B cell (primary cell): ENCODE measurements around the gene PARD3. TPM values are rescaled to one million over a fixed set of nuclear protein-coding genes. Genes with fewer than 3 reads are reported as not detected.

Source experiments
- ATAC-seq: fragments of 200-7000 bp; cut with Tn5 transposase; one replicate; pipeline ENCODE4 v1.10.0; 2021; ENCODE audit warnings: low read depth, mild to moderate bottlenecking, moderate number of reproducible peaks, moderate library complexity
- CTCF ChIA-PET: fragments of 350-600 bp; sonication (Branson Sonifier 250); formaldehyde crosslinking; loops from one replicate; lab custom pipeline; 2021; ENCODE audit warnings: antibody characterized with exemption, inconsistent platforms; lab: Charles Lee
- POLR2A ChIA-PET: fragments of 350-600 bp; sonication (Branson Sonifier 250); formaldehyde crosslinking; loops from one replicate; lab custom pipeline; 2021; ENCODE audit warnings: antibody characterized with exemption; lab: Charles Lee
- DNase-seq: peaks from one replicate; pipeline ENCODE4 v3.0.0; 2013
- H2AFZ ChIP-seq: 2 replicates; pipeline ENCODE4 v1.6.1; 2012; ENCODE audit warnings: mild to moderate bottlenecking, low read depth, low read length; ENCODE audit not compliant: insufficient read depth, poor library complexity, severe bottlenecking
- H3K27ac ChIP-seq, 2 donors: 1 replicate in 1 of 2; 2 replicates in 1 of 2; pipeline ENCODE4 v1.5.1; 2012 to 2013; ENCODE audit warnings: low read length in 2 of 2, mild to moderate bottlenecking in 2 of 2, moderate library complexity in 1 of 2
- H3K27me3 ChIP-seq, 4 experiments: fragments of 200-600 bp in 1 of 4; sonication (generic) in 1 of 4; replicated peaks in 1 of 4; 1 replicate in 2 of 4; 2 replicates in 2 of 4; pipeline versions ENCODE4 v1.6.1 to v1.7.0; 2013 to 2016; ENCODE audit warnings: low read length in 3 of 4, mild to moderate bottlenecking in 2 of 4, mixed read lengths in 1 of 4, moderate library complexity in 1 of 4; ENCODE audit not compliant: insufficient read depth in 4 of 4, control insufficient read depth in 3 of 4; ENCODE audit errors: control extremely low read depth in 1 of 4
- H3K36me3 ChIP-seq, 2 experiments: replicated peaks in 1 of 2; 1 replicate in 1 of 2; 2 replicates in 1 of 2; pipeline versions ENCODE4 v1.6.1 to v1.7.1; 2013; ENCODE audit warnings: low read length in 1 of 2; ENCODE audit not compliant: insufficient read depth in 2 of 2, control insufficient read depth in 1 of 2; ENCODE audit errors: control extremely low read depth in 1 of 2, extremely low read depth in 1 of 2
- H3K4me1 ChIP-seq, 2 donors: fragments of 200-600 bp in 1 of 2; sonication (generic) in 1 of 2; 1 replicate in 1 of 2; 2 replicates in 1 of 2; pipeline versions ENCODE4 v1.5.1 to v1.6.1; 2013 to 2017; ENCODE audit warnings: low read length in 2 of 2; ENCODE audit not compliant: control insufficient read depth in 2 of 2, insufficient read depth in 2 of 2
- H3K4me2 ChIP-seq: replicated peaks from 2 replicates; pipeline ENCODE3; 2012; ENCODE audit warnings: mild to moderate bottlenecking, low read depth, low read length; ENCODE audit not compliant: poor library complexity, severe bottlenecking
- H3K4me3 ChIP-seq, 5 experiments: fragments of 200-600 bp in 1 of 5; sonication (generic) in 1 of 5; 1 replicate in 3 of 5; 2 replicates in 2 of 5; pipeline versions ENCODE4 v1.5.1 to v1.7.0; 2011 to 2016; ENCODE audit warnings: low read length in 4 of 5, mild to moderate bottlenecking in 4 of 5, low read depth in 2 of 5, control low read depth in 1 of 5, moderate library complexity in 1 of 5; ENCODE audit not compliant: insufficient read depth in 1 of 5; ENCODE audit errors: control extremely low read depth in 1 of 5, extremely low read depth in 1 of 5
- H3K79me2 ChIP-seq: fragments of 200-600 bp; sonication (generic); one replicate; pipeline ENCODE4 v1.6.0; 2016; ENCODE audit warnings: low read length; ENCODE audit not compliant: control insufficient read depth, insufficient read depth
- H3K9ac ChIP-seq: fragments of 200-600 bp; sonication (generic); 2 replicates; pipeline ENCODE4 v1.6.1; 2017; ENCODE audit warnings: mild to moderate bottlenecking, low read length, moderate library complexity
- H3K9me3 ChIP-seq, 3 donors: one replicate each; pipeline versions ENCODE4 v1.6.1 to v1.7.1; 2013; ENCODE audit warnings: low read length in 2 of 3; ENCODE audit not compliant: control insufficient read depth in 2 of 3, insufficient read depth in 1 of 3; ENCODE audit errors: control extremely low read depth in 1 of 3
- H4K20me1 ChIP-seq: 2 replicates; pipeline ENCODE4 v1.6.0; 2012; ENCODE audit warnings: mild to moderate bottlenecking, low read length; ENCODE audit not compliant: insufficient read depth, control insufficient read depth, poor library complexity, severe bottlenecking
- H3K27ac Mint-ChIP-seq: one replicate; pipeline ENCODE4 v1.8.0; 2021; ENCODE audit warnings: mixed read lengths
- H3K27me3 Mint-ChIP-seq: one replicate; pipeline ENCODE4 v1.8.0; 2021; ENCODE audit warnings: mixed read lengths
- H3K4me1 Mint-ChIP-seq: one replicate; pipeline ENCODE4 v1.8.0; 2021; ENCODE audit warnings: mixed read lengths
- H3K4me3 Mint-ChIP-seq: one replicate; pipeline ENCODE4 v1.8.0; 2021; ENCODE audit warnings: mixed read lengths
- H3K9me3 Mint-ChIP-seq: one replicate; pipeline ENCODE4 v1.8.0; 2022; ENCODE audit warnings: mixed read lengths; ENCODE audit not compliant: insufficient read depth
- EZH2 ChIP-seq: IDR thresholded peaks from 2 replicates; pipeline ENCODE4 v1.6.1; 2012; ENCODE audit warnings: borderline replicate concordance, low read depth, mild to moderate bottlenecking, moderate library complexity, low read length; ENCODE audit not compliant: insufficient read depth, poor library complexity, severe bottlenecking
- WGBS: methylation state at CpG from one replicate; pipeline ENCODE4 v1.1.5; 2013; ENCODE audit warnings: missing lambda C conversion rate; ENCODE audit not compliant: insufficient coverage; 5-methylcytosine and 5-hydroxymethylcytosine counted together
- intact Hi-C: fragments of 100-400 bp; cut with micrococcal nuclease; formaldehyde crosslinking; loops from one replicate; pipeline ENCODE4 v1.10.0; 2022
- polyA plus RNA-seq: library from polyadenylated mRNA; depleted of rRNA; stranded (reverse); fragments of >200 nt; gene quantifications from 2 replicates; pipeline ENCODE4 v1.2.3, GENCODE V29; 2012
- total RNA-seq, 2 donors: library from RNA; stranded (reverse); fragments of 120-200 nt in 1 of 2; gene quantifications; 1 replicate in 1 of 2; 2 replicates in 1 of 2; pipeline versions ENCODE4 v1.2.3 to v1.2.4, GENCODE V29; 2013 to 2022
- TF ChIP-seq, protein P1 (sequence below): fragments of 200-600 bp; IDR thresholded peaks from one replicate; pipeline ENCODE4 v1.8.0; 2022; ENCODE audit warnings: antibody characterized with exemption, mild to moderate bottlenecking

PARD3 gene
- total and polyA plus RNA-seq, 2 donors (not counting 1 experiment from before 2014, with no cell fraction given): not detected

- no peaks in the 10 kb centered on the region for H3K36me3 ChIP-seq
- H3K9me3 ChIP-seq: no peaks in the 10 kb centered on the region
- H3K27ac ChIP-seq: no peak overlapping the region
- ChIA-PET CTCF (no interaction called here), POLR2A (no interaction called here)
- no peak overlapping the region for H3K9ac ChIP-seq
- no peaks in the 10 kb centered on the region for H3K27me3 ChIP-seq
- no peaks in the 10 kb centered on the region for H3K4me1 Mint-ChIP-seq
- no peaks in the 10 kb centered on the region for H3K4me1 ChIP-seq
- intact Hi-C loops: no loop called here
- H3K79me2 ChIP-seq: no peaks in the 10 kb centered on the region
- no peak overlapping the region for H3K4me3 Mint-ChIP-seq
- DNase-seq (no peak), ATAC-seq (no peak)
- no peak overlapping the region for H3K4me2 ChIP-seq
- H2AFZ ChIP-seq: no peak overlapping the region
- no peaks in the 10 kb centered on the region for H3K27me3 Mint-ChIP-seq
- TF ChIP-seq EZH2: no peak
- TF ChIP-seq, protein P1, sequence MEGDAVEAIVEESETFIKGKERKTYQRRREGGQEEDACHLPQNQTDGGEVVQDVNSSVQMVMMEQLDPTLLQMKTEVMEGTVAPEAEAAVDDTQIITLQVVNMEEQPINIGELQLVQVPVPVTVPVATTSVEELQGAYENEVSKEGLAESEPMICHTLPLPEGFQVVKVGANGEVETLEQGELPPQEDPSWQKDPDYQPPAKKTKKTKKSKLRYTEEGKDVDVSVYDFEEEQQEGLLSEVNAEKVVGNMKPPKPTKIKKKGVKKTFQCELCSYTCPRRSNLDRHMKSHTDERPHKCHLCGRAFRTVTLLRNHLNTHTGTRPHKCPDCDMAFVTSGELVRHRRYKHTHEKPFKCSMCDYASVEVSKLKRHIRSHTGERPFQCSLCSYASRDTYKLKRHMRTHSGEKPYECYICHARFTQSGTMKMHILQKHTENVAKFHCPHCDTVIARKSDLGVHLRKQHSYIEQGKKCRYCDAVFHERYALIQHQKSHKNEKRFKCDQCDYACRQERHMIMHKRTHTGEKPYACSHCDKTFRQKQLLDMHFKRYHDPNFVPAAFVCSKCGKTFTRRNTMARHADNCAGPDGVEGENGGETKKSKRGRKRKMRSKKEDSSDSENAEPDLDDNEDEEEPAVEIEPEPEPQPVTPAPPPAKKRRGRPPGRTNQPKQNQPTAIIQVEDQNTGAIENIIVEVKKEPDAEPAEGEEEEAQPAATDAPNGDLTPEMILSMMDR: no peak
- no CpG with 5 or more reads among the region's 5 CpGs for WGBS
- no peaks in the 10 kb centered on the region for H3K9me3 Mint-ChIP-seq
- H4K20me1 ChIP-seq: no peaks in the 10 kb centered on the region
- no peak overlapping the region for H3K4me3 ChIP-seq
- H3K27ac Mint-ChIP-seq: no peak overlapping the region
Observed at GRCh38 chr10:34629084-34629483, 186.0 kb downstream of the PARD3 start.

DNA sequence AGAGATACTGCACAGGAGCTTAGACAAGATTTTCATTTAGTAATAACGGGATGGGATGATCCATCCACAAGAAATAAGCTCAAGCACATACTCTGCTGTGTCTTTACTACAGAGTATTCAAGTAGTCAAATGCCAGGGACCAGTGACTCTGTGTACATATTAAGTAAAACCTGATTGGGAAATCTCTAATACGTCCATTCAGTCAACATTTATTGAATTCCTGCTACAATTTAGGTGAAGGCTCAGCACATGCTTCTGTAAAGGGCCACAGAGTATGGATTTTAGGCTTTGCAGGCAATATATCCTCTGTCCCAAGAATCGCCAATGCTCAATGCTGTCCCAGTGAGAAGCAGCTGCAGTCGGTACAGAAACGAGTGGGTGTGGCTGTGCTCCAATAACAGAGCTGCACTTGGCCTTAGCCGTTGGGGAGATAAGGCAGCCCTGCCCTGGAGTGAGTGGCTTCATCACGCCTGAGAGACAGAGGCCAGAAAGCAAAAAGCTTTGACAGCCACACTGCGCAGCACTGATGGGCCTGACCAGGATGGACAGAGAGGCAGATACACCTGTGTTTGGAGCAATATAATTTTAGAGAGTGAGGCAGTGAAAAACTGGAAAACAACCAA lies 186.8 kb downstream of the PARD3 start:
- 91% methylated on average over 6 of the region's 8 CpGs for WGBS
- CTCF ChIA-PET: interaction anchor here (2.0 kb wide), 1 partner anchor 11 kb away, joined by 4 read pairs; no protein-coding TSS in a partner anchor
- POLR2A ChIA-PET: no interaction called here
- H3K9ac ChIP-seq: no peak overlapping the region
- ATAC-seq: no peak
- Mint-ChIP-seq H3K9me3 (no peaks in the 10 kb centered on the region), H3K4me3 (no peak overlapping the region), H3K27me3 (no peaks in the 10 kb centered on the region), H3K4me1 (no peaks in the 10 kb centered on the region), H3K27ac (no peak overlapping the region)
- H3K4me1 ChIP-seq: no peaks in the 10 kb centered on the region
- H3K4me3 ChIP-seq: no peak overlapping the region
- H3K36me3 ChIP-seq: no peaks in the 10 kb centered on the region
- no peaks in the 10 kb centered on the region for H3K79me2 ChIP-seq
- H3K27ac ChIP-seq: no peak overlapping the region
- no peaks in the 10 kb centered on the region for H4K20me1 ChIP-seq
- no peaks in the 10 kb centered on the region for H3K9me3 ChIP-seq
- H3K27me3 ChIP-seq: no peaks in the 10 kb centered on the region
- no peak overlapping the region for H2AFZ ChIP-seq
- intact Hi-C loops: no loop called here
- DNase-seq: no peak
- no peak overlapping the region for H3K4me2 ChIP-seq
- TF ChIP-seq, protein P1: no peak
- TF ChIP-seq EZH2: no peak
